NCI-H82 treated with DMSO at 0.1 percent for 48 hours (cell line): ENCODE data around the gene GDPGP1.

Experiments
- DNase-seq: peaks from one replicate; lab custom pipeline; 2025; ENCODE audit not compliant: unreplicated experiment; lab: John Stamatoyannopoulos, UW

Gene GDPGP1

DNA sequence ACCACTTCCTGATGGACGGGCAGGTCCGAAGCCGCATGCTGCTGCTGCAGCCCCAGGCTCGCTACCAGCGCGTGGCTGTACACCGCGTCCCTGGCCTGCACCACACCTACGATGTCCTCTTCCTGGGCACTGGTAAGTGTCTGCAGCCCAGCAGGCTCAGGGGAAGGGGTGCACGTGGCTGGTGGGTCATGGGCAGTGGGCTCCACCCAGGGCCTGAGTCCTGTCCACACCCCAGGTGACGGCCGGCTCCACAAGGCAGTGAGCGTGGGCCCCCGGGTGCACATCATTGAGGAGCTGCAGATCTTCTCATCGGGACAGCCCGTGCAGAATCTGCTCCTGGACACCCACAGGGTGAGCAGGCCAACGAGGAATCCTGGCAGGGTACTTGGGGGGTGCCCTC is 9.0 kb upstream of the GDPGP1 start:
- DNase-seq, result no peak

- DNase-seq, result no peak
Measured at GRCh38 chr15:90225504-90226234, 8.3 kb upstream of the GDPGP1 start.

DNA sequence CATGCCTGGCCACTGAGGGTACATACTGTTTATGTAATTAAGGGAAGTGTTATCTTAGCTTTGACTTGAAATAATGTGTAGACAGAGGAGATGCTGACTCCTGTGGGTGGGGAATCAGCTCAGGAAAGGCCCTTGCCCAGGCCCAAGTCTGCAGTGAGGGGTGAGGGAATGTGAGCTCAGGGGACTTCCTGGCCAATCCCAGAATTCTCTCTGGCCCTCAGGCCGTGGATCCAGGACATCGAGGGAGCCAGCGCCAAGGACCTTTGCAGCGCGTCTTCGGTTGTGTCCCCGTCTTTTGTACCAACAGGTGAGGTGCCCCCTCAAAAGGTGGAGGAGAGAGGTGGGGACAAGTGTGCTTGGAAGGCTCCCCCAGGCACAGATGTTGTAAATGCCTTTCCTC is 6.7 kb upstream of the GDPGP1 start:
- DNase-seq, result no peak

DNA sequence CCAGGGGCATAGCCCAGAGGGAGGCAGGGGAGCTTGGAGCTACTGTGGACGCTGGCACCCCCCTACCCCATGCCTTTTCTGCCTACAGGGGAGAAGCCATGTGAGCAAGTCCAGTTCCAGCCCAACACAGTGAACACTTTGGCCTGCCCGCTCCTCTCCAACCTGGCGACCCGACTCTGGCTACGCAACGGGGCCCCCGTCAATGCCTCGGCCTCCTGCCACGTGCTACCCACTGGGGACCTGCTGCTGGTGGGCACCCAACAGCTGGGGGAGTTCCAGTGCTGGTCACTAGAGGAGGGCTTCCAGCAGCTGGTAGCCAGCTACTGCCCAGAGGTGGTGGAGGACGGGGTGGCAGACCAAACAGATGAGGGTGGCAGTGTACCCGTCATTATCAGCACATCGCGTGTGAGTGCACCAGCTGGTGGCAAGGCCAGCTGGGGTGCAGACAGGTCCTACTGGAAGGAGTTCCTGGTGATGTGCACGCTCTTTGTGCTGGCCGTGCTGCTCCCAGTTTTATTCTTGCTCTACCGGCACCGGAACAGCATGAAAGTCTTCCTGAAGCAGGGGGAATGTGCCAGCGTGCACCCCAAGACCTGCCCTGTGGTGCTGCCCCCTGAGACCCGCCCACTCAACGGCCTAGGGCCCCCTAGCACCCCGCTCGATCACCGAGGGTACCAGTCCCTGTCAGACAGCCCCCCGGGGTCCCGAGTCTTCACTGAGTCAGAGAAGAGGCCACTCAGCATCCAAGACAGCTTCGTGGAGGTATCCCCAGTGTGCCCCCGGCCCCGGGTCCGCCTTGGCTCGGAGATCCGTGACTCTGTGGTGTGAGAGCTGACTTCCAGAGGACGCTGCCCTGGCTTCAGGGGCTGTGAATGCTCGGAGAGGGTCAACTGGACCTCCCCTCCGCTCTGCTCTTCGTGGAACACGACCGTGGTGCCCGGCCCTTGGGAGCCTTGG is 5.9 kb upstream of the GDPGP1 start:
- no peak for DNase-seq

- DNase-seq, result no peak
Measured at GRCh38 chr15:90228960-90229359, 5.0 kb upstream of the GDPGP1 start.

GRCh38 chr15:90230071-90230494 is 3.9 kb upstream of the GDPGP1 start:
- no peak for DNase-seq

DNA sequence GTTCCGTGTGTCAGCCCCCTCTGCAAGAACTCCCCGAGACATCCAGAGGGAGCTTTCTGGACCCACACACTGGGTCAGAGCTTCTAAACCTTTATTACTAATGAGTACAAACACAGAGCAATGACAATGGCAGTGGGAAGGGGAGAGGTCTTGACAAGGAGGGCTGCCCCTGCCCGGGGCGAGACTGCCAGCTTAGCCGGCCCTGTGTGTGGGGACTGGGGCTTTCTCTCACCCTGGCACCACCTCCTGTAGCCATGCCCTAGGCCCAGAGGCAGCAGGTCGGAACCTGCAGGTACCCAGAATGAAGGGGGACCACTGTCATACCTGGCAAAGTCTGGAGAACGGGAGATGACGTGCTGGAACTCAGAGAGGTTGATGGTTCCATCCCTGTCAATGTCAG is 3.4 kb upstream of the GDPGP1 start:
- DNase-seq, result no peak

DNA sequence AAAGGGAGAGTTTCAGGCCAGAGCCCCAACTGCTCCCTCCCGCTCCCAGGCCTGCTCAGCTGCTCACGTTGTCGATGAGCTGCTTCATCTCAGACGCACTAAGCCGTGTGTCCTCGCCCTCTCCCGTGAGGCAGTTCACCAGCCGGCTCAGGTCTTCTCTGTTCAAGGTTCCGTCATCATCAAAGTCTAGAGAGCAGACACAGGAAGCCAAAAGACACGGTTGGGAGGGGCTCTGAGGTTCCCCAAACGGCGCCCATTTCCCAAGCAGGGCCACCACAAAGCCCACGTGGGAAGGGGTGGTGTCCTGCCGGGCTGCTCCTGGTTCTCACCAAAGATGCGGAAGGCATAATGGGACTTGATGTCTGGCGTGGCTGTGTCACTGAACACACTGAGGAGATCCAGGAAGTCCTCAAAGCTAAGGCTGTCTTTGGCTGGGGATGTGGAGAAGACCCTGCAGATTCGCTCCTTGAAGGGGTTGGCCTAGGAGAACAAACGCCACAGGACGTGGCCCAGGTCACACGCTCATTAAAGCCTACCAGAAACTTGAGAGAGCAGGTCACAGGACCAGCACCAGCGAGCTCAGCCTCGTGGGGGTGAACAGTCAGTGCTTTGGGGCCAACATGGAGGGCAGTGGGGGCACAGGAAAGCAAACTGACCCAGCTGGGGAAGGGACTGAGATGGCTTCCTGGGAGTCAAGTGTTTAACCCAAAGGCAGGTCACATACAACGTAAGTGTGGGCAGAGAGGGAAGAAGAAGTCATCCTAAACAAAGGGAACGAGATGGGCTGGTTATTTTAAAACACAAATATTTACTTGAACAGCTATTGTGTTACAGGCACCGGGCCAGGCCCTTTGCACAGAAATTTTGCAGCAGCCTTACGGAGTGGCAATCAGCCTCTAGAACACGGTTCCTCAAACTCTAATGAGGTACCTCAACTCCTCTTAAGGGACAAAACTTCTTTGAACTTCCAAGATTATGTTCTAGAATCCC is 2.7 kb upstream of the GDPGP1 start:
- no peak for DNase-seq

DNA sequence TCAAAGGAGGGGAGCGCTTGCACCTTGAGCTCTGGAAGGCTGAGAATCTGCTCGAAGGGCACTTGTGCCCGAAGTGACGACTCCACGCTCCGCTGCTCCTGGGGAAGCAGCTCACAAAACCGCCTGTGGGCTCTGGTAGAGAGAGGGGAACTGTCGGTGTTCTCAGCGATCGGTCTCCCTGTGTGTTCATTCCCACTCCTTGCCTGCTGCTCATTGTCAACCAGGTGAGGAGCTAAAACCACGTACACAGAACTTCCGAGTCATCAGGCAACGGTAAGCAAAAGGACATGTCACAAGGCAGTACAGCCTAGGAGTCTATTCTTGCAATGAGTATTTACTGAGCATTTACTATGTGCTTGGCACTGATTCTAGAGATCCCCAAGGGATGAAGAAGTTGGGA is 1.8 kb upstream of the GDPGP1 start:
- DNase-seq, result no peak

DNA sequence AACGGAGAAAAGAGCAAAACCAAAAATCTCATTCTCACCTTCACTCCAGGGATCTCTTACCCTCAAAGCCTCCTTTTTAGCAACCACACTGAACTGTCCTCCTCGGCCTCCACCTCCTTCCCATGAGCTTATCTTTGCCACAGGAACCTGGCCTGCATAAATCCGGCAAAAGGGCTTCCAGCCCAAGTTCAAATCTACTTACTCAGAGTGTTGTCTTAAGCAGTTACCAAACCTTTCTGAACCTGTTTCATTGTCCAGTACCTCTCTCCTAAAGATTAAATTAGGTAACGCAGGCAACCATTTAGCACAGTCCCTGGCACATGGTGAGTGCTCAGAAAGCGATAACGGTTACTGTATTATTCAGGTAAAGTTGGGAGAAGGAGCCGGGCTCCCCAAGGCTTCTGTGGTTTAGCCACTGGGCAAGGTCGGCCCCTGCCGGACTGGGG is 1.0 kb upstream of the GDPGP1 start:
- no peak for DNase-seq

- DNase-seq, result peak; percentile 76
Measured at GRCh38 chr15:90233387-90234095, 468 bp upstream of the GDPGP1 start, which contains the start of gene CIB1. TSS of gene CIB1 (minus strand) at chr15:90233941. CDS start at chr15:90233885, 56 bp downstream.

DNA sequence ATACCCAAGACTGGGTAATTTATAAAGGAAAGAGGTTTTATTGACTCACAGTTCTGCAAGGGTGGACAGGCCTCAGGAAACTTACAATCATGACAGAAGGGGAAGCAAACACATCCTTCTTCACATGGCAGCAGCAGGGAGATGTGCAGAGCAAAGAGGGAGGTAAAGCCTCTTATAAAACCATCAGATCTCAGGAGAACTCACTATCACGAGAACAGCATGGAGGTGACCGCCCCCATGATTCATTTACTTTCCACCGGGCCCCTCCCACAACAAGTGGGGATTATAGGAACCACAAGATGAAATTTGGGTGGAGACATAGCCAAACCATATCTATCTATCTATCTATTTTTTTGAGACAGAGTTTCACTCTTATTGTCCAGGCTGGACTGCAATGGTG is 5.4 kb downstream of the GDPGP1 start:
- DNase-seq, result no peak

GRCh38 chr15:90240856-90241255 is 6.8 kb downstream of the GDPGP1 start:
- no peak for DNase-seq

DNA sequence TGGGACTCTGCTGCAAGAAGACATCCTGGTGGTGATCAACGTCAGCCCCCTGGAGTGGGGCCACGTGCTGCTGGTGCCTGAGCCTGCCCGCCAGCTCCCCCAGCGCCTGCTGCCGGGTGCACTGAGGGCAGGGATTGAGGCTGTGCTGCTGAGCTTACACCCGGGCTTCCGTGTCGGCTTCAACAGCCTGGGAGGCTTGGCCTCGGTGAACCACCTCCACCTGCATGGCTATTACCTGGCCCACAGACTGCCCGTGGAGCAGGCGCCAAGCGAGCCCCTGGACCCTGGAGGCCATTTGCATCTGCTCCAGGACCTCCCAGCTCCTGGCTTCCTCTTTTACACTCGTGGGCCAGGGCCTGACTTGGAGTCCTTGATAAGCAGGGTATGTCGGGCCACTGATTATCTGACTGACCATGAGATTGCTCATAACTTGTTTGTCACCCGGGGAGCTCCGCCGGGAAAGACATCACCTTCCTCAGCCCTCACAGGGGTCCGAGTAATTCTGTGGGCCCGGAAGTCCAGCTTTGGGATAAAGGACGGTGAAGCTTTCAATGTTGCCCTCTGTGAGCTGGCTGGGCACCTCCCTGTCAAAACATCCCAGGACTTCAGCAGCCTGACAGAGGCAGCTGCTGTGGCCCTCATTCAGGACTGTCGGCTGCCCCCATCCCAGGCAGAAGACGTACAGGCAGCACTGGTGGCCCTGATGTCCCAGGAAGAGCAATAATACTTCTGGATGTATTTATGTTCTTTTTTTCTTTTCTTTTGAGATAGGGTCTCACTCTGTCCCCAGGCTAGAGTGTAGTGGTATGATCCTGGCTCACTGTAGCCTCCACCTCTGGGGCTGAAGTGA is 7.6 kb downstream of the GDPGP1 start:
- no peak for DNase-seq

DNA sequence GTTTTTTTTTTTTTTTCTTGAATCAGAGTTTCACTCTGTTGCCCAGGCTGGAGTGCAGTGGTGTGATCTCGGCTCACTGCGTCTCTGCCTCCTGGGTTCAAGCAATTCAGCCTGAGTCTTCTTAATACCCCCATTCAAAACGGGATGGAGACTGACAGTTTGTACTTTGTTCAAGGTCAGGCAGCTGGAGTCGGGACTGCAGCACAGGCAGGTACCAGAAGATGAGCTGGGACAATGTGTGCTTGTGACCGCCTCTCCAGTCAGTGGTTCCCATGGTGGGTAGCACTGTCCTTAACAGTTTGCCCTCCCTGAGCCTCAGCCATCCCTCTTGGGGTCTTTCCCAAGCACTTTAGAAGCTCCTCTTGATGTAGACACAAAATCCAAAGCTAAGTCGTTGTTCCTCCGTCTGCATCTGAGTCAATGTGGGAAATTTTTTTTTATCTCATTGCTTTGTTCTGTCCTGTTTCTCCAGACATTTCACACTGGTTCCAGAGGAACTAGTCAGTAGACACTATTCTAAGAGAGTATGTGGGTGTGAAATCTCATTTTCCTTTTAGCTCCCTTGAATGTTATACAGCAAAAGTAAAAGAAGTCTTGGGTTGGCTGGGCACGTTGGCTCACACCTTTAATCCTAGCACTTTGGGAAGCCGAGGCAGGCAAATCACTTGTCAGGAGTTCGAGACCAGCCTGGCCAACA is 10.1 kb downstream of the GDPGP1 start:
- DNase-seq, result no peak

GRCh38 chr15:90248789-90249202 is 14.8 kb downstream of the GDPGP1 start:
- no peak for DNase-seq

GRCh38 chr15:90249203-90249863 is 15.3 kb downstream of the GDPGP1 start, which contains the start of gene TTLL13:
TSS of gene TTLL13 (plus strand) at chr15:90249556. CDS start at chr15:90250631, 1,075 bp downstream.
- peak; percentile 72 for DNase-seq

DNA sequence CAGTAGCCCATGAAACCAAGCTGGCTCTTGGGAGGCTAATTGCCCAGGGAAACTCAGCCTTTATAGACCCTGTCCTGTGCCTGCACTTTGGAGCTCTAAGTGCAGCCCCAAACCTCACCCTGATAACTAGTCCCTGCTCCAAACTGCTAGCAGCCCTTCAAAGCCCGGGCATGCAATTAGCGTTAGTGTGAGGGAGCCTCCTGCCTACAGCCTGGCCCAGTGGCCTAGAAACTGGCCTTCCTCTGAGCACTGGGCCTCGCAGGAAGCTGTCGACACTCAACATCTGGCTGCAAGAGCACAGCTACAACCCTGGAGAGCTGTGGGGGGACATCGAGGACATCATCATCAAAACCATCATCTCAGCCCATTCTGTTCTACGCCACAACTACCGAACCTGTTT is 23.8 kb downstream of the GDPGP1 start:
- no peak for DNase-seq
